ENCODE results near the gene MED20.

DNA sequence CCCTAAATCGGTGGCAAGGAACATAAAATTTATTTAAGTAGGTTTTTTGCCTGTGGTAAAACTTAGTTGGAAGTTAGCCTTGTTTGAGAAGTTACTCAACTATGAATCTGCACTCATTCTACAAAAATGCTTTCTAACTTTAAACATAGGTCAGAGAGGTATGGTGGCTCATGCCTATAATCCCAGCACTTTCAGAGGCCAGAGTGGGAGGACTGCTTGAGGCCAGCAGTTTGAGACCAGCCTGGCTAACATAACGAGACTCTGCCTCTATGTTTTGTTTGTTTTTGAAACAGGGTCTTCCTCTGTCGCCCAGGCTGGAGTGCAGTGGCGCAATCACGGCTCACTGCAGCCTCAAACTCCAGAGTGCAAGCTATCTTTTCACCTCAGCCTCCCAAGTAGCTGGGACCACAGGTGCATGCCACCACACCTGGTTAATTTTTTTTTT is 42.0 kb downstream of the MED20 start:
- TF ChIP-seq, protein P1, sequence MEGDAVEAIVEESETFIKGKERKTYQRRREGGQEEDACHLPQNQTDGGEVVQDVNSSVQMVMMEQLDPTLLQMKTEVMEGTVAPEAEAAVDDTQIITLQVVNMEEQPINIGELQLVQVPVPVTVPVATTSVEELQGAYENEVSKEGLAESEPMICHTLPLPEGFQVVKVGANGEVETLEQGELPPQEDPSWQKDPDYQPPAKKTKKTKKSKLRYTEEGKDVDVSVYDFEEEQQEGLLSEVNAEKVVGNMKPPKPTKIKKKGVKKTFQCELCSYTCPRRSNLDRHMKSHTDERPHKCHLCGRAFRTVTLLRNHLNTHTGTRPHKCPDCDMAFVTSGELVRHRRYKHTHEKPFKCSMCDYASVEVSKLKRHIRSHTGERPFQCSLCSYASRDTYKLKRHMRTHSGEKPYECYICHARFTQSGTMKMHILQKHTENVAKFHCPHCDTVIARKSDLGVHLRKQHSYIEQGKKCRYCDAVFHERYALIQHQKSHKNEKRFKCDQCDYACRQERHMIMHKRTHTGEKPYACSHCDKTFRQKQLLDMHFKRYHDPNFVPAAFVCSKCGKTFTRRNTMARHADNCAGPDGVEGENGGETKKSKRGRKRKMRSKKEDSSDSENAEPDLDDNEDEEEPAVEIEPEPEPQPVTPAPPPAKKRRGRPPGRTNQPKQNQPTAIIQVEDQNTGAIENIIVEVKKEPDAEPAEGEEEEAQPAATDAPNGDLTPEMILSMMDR (IDR thresholded peaks at IDR 0.05), result no peak
- no peak for TF ChIP-seq YY1 (IDR thresholded peaks at IDR 0.05; ENCODE audit: low read depth)
- TF ChIP-seq TEAD4 (IDR thresholded peaks at IDR 0.05; ENCODE audit: borderline replicate concordance, insufficient read depth), result no peak
- no peak for TF ChIP-seq RFX5 (IDR thresholded peaks at IDR 0.05; ENCODE audit: low read length)
- no peak for TF ChIP-seq RAD21 (IDR thresholded peaks at IDR 0.05; ENCODE audit: low read length)

Data from SK-N-SH (cell line).